Smooth muscle cell (in vitro differentiated cells): ENCODE results near the gene THADA. TPM values are rescaled to one million over a fixed set of nuclear protein-coding genes. Genes with fewer than 3 reads are reported as not detected.
"Not testable (repeated sequence)": the region's sequence is repeated elsewhere in the genome, so short reads cannot be mapped to it uniquely, and the experiment has no call there.

ENCODE experiments used
- DNase-seq: peaks from one replicate; lab custom pipeline; 2025; ENCODE audit not compliant: unreplicated experiment; lab: John Stamatoyannopoulos, UW
- H2AFZ ChIP-seq: fragments of 200-600 bp; sonication (generic); 2 replicates; pipeline ENCODE4 v1.6.0; 2016; ENCODE audit warnings: antibody characterized with exemption, low read depth, mild to moderate bottlenecking
- H3F3A ChIP-seq: fragments of 200-600 bp; sonication (generic); 2 replicates; pipeline ENCODE4 v1.6.0; 2017; ENCODE audit warnings: antibody characterized with exemption, low read depth
- H3K27ac ChIP-seq: fragments of 200-600 bp; sonication (generic); 2 replicates; pipeline ENCODE4 v1.5.1; 2016; ENCODE audit warnings: low read depth, mild to moderate bottlenecking
- H3K27me3 ChIP-seq: fragments of 200-600 bp; sonication (generic); 2 replicates; pipeline ENCODE4 v1.6.1; 2016; ENCODE audit warnings: low read depth, mild to moderate bottlenecking
- H3K36me3 ChIP-seq: fragments of 200-600 bp; sonication (generic); 2 replicates; pipeline ENCODE4 v1.5.1; 2016; ENCODE audit warnings: low read depth
- H3K4me1 ChIP-seq: fragments of 200-600 bp; sonication (generic); 2 replicates; pipeline ENCODE4 v1.5.1; 2016; ENCODE audit warnings: low read depth
- H3K4me2 ChIP-seq: fragments of 200-600 bp; sonication (generic); 2 replicates; pipeline ENCODE4 v1.6.0; 2016; ENCODE audit warnings: mild to moderate bottlenecking
- H3K4me3 ChIP-seq: fragments of 200-600 bp; sonication (generic); 2 replicates; pipeline ENCODE4 v1.5.1; 2016; ENCODE audit warnings: mild to moderate bottlenecking
- H3K79me2 ChIP-seq: fragments of 200-600 bp; sonication (generic); 2 replicates; pipeline ENCODE4 v1.6.0; 2016; ENCODE audit warnings: low read depth, mild to moderate bottlenecking
- H3K9ac ChIP-seq: fragments of 200-600 bp; sonication (generic); 2 replicates; pipeline ENCODE4 v1.6.0; 2016; ENCODE audit warnings: low read depth
- H3K9me3 ChIP-seq: fragments of 200-600 bp; sonication (generic); replicated peaks from 2 replicates; pipeline ENCODE4 v1.5.1; 2016; ENCODE audit warnings: low read depth
- H4K20me1 ChIP-seq: fragments of 200-600 bp; sonication (generic); 2 replicates; pipeline ENCODE4 v1.6.0; 2016; ENCODE audit warnings: low read depth
- WGBS: methylation state at CpG from one replicate; pipeline ENCODE4 v1.1.7; 2016; ENCODE audit warnings: low lambda C conversion rate; 5-methylcytosine and 5-hydroxymethylcytosine counted together
- polyA plus RNA-seq: library from polyadenylated mRNA; unstranded; fragments of >200 nt; fragmentation: Nextera tagmentation; extraction: Ambion mirVana; gene quantifications from 2 replicates; pipeline ENCODE4 v1.2.1, GENCODE V29; 2016
- total RNA-seq: library from RNA; depleted of rRNA; stranded (reverse); fragments of >200 nt; gene quantifications from 2 replicates; pipeline ENCODE4 v1.2.3, GENCODE V29; 2014
- TF ChIP-seq, protein P1 (sequence below): fragments of 200-600 bp; sonication (generic); IDR thresholded peaks from 2 replicates; pipeline ENCODE4 v1.5.1; 2017; ENCODE audit warnings: borderline replicate concordance, mild to moderate bottlenecking, antibody characterized with exemption; ENCODE audit not compliant: insufficient read depth, poor library complexity, severe bottlenecking

THADA gene
- total and polyA plus RNA-seq, 2 experiments from 2014 or later, result 11.3 to 20.9 TPM

DNA sequence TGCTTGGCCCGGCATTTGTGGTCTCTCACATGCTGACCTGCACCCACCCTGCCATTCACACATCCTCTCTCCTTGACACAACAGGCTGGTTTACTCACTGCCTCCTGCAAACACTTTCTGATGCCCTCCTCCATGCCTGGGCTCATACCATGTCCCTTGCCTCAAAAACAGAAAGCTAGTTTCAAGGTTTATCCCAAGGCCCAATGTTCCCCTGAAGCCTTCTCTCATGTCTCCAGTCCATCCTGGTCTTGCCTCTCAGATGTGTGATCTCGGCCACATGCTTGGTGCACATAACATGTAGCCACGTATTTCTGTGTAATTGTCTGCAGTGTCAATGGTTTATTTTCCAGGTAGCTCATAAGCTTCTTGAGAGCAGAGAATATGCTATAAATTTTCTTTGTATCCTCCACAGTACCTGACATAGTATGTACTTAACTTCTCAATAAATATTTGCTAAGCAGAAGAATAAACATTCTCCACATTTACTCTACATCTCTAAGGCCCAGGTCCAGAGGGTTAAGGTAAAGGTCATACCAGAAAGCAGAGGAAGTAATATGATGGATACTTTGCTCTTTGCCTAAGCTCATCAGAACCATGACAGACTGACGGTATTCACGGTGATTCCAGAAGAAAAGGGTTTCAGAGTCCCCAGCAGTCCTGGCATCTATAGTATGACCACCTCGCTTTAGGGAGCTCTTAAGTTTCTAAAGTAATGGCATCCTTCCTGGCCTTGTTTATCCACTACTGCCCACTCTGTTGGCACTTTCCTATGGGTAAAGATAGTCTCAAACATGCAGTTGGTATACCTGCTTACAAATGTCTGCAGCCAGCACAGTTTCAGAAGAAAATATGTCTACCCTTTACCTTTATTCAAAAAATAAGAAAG, 206.0 kb downstream of the THADA start:
- H3K79me2 ChIP-seq, result no peaks in the 10 kb centered on the region
- no peaks in the 10 kb centered on the region for H3K9me3 ChIP-seq
- no peak overlapping the region for H2AFZ ChIP-seq
- no peaks in the 10 kb centered on the region for H4K20me1 ChIP-seq
- H3K4me1 ChIP-seq, result no peaks in the 10 kb centered on the region
- H3K4me2 ChIP-seq, result no peak overlapping the region
- H3K36me3 ChIP-seq, result no peaks in the 10 kb centered on the region
- WGBS, result 90% methylated on average over 6 of the region's 6 CpGs
- no peak overlapping the region for H3K27ac ChIP-seq
- H3K9ac ChIP-seq, result no peak overlapping the region
- DNase-seq, result no peak
- no peaks in the 10 kb centered on the region for H3K27me3 ChIP-seq
- H3K4me3 ChIP-seq, result no peak overlapping the region
- TF ChIP-seq, protein P1, sequence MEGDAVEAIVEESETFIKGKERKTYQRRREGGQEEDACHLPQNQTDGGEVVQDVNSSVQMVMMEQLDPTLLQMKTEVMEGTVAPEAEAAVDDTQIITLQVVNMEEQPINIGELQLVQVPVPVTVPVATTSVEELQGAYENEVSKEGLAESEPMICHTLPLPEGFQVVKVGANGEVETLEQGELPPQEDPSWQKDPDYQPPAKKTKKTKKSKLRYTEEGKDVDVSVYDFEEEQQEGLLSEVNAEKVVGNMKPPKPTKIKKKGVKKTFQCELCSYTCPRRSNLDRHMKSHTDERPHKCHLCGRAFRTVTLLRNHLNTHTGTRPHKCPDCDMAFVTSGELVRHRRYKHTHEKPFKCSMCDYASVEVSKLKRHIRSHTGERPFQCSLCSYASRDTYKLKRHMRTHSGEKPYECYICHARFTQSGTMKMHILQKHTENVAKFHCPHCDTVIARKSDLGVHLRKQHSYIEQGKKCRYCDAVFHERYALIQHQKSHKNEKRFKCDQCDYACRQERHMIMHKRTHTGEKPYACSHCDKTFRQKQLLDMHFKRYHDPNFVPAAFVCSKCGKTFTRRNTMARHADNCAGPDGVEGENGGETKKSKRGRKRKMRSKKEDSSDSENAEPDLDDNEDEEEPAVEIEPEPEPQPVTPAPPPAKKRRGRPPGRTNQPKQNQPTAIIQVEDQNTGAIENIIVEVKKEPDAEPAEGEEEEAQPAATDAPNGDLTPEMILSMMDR, result no peak
- H3F3A ChIP-seq, result no peaks in the 10 kb centered on the region

DNA sequence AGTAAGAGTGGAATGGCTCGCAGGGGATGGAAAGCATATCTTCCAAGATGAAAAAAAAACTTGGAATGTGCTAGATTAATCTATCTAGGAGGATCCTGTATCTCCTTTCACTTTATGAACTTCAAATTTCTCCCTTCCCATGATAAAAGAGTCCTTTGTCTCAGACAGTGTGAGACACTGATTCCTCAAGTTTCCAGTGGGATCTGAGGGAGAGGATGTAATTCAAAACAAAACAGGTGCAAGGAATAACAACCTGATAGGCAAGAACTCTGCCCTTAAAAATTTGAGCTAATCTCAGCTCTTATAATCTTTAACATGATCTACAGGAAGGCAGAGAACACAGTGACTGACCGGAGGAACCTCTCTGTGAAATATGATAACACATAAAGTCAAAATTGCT, 207.5 kb downstream of the THADA start:
- H2AFZ ChIP-seq, result no peak overlapping the region
- H3K27ac ChIP-seq, result no peak overlapping the region
- WGBS, result 96% methylated on average over 2 of the region's 2 CpGs
- H3K9me3 ChIP-seq, result no peaks in the 10 kb centered on the region
- no peaks in the 10 kb centered on the region for H3K27me3 ChIP-seq
- H3F3A ChIP-seq, result no peaks in the 10 kb centered on the region
- TF ChIP-seq, protein P1, result no peak
- DNase-seq, result no peak
- H4K20me1 ChIP-seq, result no peaks in the 10 kb centered on the region
- no peak overlapping the region for H3K4me2 ChIP-seq
- no peaks in the 10 kb centered on the region for H3K4me1 ChIP-seq
- no peaks in the 10 kb centered on the region for H3K79me2 ChIP-seq
- no peak overlapping the region for H3K9ac ChIP-seq
- no peaks in the 10 kb centered on the region for H3K36me3 ChIP-seq
- H3K4me3 ChIP-seq, result no peak overlapping the region

DNA sequence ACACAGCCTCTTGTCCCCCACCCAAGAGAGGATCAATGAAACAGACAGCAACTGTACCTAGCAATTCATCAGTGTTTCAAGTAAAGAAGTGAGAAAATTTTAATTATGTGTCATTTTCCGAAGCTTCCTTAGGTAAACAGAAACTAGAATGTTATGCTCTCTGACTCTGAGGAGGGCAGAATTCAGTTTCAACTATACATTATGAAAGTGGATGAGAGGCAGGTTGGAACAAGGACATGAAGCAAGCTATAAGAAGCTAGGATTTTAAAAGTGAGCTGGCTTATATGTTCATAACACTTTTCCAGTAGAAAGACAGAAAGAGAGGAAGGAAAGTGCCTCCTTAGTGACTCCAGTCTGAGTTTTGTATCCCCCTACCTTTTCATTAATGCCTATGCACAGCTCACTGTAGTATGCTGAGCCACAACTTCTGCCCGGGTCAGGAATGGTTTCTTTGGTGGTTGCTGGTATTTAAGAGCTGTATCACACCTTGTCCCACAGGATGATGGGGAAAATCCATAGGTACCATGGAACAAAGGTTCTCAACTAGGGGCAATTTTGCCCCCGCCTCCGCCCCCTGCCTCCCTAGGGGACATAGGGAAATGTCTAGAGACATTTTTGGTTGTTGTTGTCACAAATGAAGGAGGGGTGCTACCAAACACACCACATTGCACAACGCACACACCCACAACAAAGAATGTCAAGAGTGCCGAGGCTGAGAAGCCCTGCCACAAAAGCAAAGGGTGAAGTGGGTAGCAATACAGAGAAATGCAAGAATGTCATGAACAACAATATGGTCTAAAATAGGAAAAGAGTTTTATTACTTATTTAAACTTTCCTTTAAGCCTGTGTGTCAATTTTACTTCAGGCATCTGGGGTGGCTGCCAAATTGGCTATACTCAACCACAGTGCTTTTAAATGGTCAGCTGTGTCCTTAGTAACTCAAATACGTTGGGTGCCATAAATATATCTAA, 208.5 kb downstream of the THADA start:
- DNase-seq, result no peak
- TF ChIP-seq, protein P1, result no peak
- Histone ChIP-seq H2AFZ (no peak overlapping the region), H3K9me3 (no peaks in the 10 kb centered on the region), H3F3A (no peaks in the 10 kb centered on the region), H3K27me3 (no peaks in the 10 kb centered on the region), H3K4me2 (no peak overlapping the region), H4K20me1 (no peaks in the 10 kb centered on the region), H3K4me1 (no peaks in the 10 kb centered on the region), H3K36me3 (no peaks in the 10 kb centered on the region), H3K27ac (no peak overlapping the region), H3K9ac (no peak overlapping the region), H3K4me3 (no peak overlapping the region), H3K79me2 (no peaks in the 10 kb centered on the region)
- 91% methylated on average over 7 of the region's 7 CpGs for WGBS

DNA sequence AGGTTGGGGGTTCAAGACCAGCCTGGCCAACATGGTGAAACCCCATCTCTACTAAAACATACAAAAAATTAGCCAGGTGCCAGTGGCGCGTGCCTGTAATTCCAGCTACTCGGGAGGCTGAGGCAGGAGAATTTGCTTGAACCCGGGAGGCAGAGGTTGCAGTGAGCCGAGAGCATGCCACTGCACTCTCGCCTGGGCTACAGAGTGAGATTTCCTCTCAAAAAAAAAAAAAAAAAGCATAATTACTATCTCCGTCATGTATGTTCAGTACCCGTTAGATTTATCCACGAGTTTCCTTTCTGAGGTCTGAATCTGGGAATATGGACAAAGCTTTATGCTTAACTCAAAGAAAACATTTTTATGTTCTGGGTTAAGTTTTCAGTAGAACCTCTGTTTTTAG, 209.2 kb downstream of the THADA start:
- DNase-seq, H3F3A ChIP-seq, H3K4me2 ChIP-seq, H2AFZ ChIP-seq, H3K4me1 ChIP-seq, H3K9me3 ChIP-seq, H4K20me1 ChIP-seq, H3K27ac ChIP-seq, H3K4me3 ChIP-seq, H3K79me2 ChIP-seq, H3K27me3 ChIP-seq, H3K36me3 ChIP-seq, H3K9ac ChIP-seq: not testable (repeated sequence)
- 96% methylated on average over 9 of the region's 9 CpGs for WGBS
